Left cardiac atrium (tissue), 4 donors: Measurements from ENCODE around the gene NDFIP2. TPM values are rescaled to one million over a fixed set of nuclear protein-coding genes. Genes with fewer than 3 reads are reported as not detected.

Experiments used
- ATAC-seq, 2 donors: fragments of 200-7000 bp; cut with Tn5 transposase; one replicate each; pipeline ENCODE4 v1.9.1; 2020; ENCODE audit warnings: mild to moderate bottlenecking in 2 of 2, moderate library complexity in 2 of 2
- DNase-seq: peaks from one replicate; pipeline ENCODE4 v3.0.0-alpha.2; 2020
- intact Hi-C, 2 donors: fragments of 100-400 bp; cut with DNase I; formaldehyde crosslinking; loops; one replicate each; pipeline versions ENCODE4 v1.14.1 to v1.15.1; 2022 to 2023
- total RNA-seq, 2 donors: library from RNA; stranded (reverse); fragmentation: NEBNext Ultra II Directional; extraction: Animal tissue kit (Norgen Biotek cat#: 25700); gene quantifications; one replicate each; pipeline ENCODE4 v1.2.1, GENCODE V29; 2021
- donor health status: DM: no; HTN: yes; CAD: no.
- donor health status: DM: no; HTN: yes; CAD: no; lungs with severe emphysema.
- donor health status: DM: yes; HTN: yes; CAD: no.
- donor health status: Dilated cardiomyopathy.

The NDFIP2 gene
- total RNA-seq, 2 donors from 2014 or later: 30.9 to 39.0 TPM

GRCh38 chr13:79525064-79525857 is 44.3 kb downstream of the NDFIP2 start:
- peak in 1 of 2 donors; percentile 69 for ATAC-seq
- DNase-seq: no peak
- intact Hi-C loops: no loop called here

DNA sequence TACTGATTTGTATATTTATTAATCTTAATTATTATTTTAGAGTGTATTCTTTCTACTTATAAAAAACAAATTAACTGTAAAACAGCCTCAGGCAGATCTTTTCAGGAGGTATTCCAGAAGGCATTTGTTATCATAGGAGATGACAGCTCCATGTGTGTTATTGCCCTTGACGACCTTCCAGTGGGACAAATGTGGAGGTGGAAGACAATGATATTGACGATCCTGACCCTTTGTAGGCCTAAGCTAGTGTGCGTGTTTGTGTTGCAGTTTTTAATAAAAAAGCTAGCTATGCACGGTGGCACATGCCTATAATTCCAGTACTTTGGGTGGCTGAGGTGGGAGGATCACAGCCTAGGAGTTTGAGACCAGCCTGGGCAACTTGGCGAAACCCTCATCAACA is 46.7 kb downstream of the NDFIP2 start:
- no peak for DNase-seq
- intact Hi-C loops: no loop called here
- ATAC-seq: peak in 1 of 2 donors; percentile 30

GRCh38 chr13:79528356-79528755 is 47.4 kb downstream of the NDFIP2 start:
- intact Hi-C loops: no loop called here
- peak in 1 of 2 donors; percentile 65 for ATAC-seq
- DNase-seq: no peak

DNA sequence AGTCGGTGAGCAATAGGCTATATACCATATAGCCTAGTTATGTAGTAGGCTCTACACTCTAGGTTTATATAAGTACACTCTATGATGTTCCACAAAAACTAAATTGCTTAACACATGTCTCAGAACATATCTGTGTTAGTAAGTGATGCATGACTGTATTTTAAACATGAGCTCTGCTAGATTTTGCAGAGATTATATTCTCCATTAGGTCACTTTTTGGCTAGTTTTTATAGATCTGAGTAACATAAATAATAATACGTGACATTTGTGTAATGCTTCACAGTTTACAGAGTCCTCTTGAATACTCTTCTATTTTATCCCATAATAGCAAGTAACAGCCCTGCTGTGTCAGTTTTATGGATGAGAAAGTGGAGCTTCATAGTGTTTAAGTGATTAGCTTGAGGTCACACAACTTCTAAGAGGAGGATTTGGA is 47.8 kb downstream of the NDFIP2 start:
- DNase-seq: no peak
- ATAC-seq: no peak
- intact Hi-C loops: no loop called here

GRCh38 chr13:79529817-79530216 is 48.9 kb downstream of the NDFIP2 start:
- ATAC-seq (no peak), DNase-seq (no peak)
- intact Hi-C loops: loop anchor here in 1 of 2 donors (5.0 kb wide), 2 partner anchors 48 to 213 kb away; partner anchors contain the start of gene NDFIP2

GRCh38 chr13:79530270-79530669 is 49.3 kb downstream of the NDFIP2 start:
- intact Hi-C loops: loop anchor here in 1 of 2 donors (5.0 kb wide), 2 partner anchors 48 to 213 kb away; partner anchors contain the start of gene NDFIP2
- no peak for ATAC-seq
- DNase-seq: no peak

- intact Hi-C loops: loop anchor here in 1 of 2 donors (5.0 kb wide), 2 partner anchors 49 to 214 kb away; partner anchors contain the start of gene NDFIP2
- DNase-seq: no peak
- ATAC-seq: no peak
These were observed 50.7 kb downstream of the NDFIP2 start for GRCh38 chr13:79531542-79532254.

- ATAC-seq: no peak
- DNase-seq: no peak
- intact Hi-C loops: loop anchor here in 1 of 2 donors (5.0 kb wide), 2 partner anchors 50 to 215 kb away; partner anchors contain the start of gene NDFIP2
These were observed 51.6 kb downstream of the NDFIP2 start for GRCh38 chr13:79532576-79532975.

- ATAC-seq (peak in 1 of 2 donors; percentile 22), DNase-seq (no peak)
- intact Hi-C loops: loop anchor here in 1 of 2 donors (5.0 kb wide), 2 partner anchors 52 to 217 kb away; partner anchors contain the start of gene NDFIP2
These were observed 52.9 kb downstream of the NDFIP2 start for GRCh38 chr13:79533781-79534400.

DNA sequence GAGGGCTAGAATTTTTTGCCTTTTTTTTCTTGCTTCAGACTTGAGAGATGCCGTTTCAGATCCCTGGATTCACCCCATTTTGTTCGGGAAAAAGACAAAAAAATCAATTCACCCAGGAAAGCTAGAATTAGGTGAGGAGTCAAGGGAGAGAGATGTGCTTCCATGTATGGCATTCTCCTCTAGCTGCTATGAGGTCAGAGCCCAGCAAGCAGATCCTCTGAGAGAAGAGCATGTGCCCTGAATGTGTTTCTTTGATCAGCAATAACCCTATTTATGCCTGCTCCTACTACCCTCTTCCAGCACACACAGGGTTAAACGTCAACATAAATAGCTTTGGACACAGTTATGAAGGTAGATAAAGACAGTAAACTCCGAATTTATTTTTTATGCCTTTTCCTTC is 53.6 kb downstream of the NDFIP2 start:
- DNase-seq: no peak
- ATAC-seq: peak; percentile 50 to 64
- intact Hi-C loops: loop anchor here in 1 of 2 donors (5.0 kb wide), 2 partner anchors 52 to 217 kb away; partner anchors contain the start of gene NDFIP2

DNA sequence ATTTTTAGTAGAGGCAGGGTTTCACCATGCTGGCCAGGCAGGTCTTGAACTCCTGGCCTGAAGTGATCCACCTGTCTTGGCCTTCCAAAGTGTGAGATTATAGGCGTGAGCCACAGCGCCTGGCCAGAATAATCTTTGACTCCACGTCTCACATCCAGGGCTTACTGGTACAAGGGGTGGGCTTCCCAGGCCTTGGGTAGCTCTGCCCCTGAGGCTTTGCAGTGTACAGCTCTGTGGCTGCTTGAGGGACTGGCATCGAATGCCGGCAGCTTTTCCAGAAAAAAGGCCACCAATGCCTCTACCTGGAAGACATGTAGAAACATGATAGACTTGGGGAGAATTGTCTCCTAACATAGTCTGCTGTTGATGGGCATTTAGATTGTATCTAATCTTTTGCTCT is 57.8 kb downstream of the NDFIP2 start:
- ATAC-seq (no peak), DNase-seq (no peak)
- intact Hi-C loops: no loop called here

- ATAC-seq (no peak), DNase-seq (no peak)
- intact Hi-C loops: loop anchor here (2.0 to 5.0 kb wide), 2 partner anchors 113 to 116 kb away; no protein-coding TSS in a partner anchor
These were observed 59.5 kb downstream of the NDFIP2 start for GRCh38 chr13:79540504-79540903.

DNA sequence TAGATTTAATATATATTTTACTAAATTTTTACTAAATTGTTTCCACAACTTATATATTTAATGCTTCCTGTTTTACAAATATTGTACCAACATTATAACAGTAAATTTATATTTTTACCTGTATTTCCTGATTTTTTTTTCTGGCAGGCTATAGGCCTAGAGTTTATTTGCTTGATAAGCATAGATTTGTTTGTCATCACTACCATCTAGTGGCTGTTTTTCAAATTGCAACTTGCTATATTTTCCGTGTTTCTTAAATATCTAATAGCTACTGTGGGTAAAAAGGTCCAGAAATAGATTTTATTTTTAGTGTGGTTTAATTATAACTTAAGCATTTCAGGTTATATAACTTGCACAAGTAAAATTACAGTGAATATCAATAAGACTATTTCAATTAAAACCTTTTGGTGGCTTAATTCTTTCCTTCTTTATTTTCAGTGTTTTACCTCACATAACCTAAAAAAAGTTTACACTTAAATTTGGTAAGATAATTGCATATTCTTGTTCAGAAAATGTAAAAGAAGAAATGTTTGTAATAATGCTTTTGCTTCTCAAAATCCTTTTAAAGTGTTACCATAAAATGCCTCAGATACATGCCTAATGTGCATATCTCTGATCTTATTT is 60.6 kb downstream of the NDFIP2 start:
- intact Hi-C loops: loop anchor here (2.0 to 5.0 kb wide), 2 partner anchors 114 to 117 kb away; no protein-coding TSS in a partner anchor
- no peak for ATAC-seq
- DNase-seq: no peak

DNA sequence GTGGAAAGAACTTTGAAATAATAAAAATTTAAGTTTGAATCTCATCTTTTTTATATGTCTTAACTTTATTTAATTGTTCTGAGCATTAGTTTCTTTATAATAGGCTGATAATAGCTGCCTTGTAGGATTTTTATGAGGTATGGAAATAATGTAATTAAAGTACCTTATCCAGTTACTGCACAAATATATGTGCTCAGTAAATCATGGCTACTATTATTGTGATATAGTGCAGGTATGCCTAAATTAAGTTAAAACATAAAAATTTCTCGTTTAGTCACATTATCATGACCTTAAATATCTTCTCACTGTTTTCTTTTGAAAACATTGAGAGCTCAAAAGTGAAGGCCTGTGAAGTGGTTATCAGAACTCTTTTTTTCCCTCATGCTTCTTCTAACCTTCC is 62.9 kb downstream of the NDFIP2 start:
- no peak for ATAC-seq
- no peak for DNase-seq
- intact Hi-C loops: loop anchor here in 1 of 2 donors (5.0 kb wide), 1 partner anchor 117 kb away; no protein-coding TSS in a partner anchor

- ATAC-seq: no peak
- DNase-seq: no peak
- intact Hi-C loops: no loop called here
These were observed 66.5 kb downstream of the NDFIP2 start for GRCh38 chr13:79547211-79548195.

GRCh38 chr13:79548902-79549301 is 67.9 kb downstream of the NDFIP2 start:
- intact Hi-C loops: no loop called here
- DNase-seq: no peak
- ATAC-seq: no peak

DNA sequence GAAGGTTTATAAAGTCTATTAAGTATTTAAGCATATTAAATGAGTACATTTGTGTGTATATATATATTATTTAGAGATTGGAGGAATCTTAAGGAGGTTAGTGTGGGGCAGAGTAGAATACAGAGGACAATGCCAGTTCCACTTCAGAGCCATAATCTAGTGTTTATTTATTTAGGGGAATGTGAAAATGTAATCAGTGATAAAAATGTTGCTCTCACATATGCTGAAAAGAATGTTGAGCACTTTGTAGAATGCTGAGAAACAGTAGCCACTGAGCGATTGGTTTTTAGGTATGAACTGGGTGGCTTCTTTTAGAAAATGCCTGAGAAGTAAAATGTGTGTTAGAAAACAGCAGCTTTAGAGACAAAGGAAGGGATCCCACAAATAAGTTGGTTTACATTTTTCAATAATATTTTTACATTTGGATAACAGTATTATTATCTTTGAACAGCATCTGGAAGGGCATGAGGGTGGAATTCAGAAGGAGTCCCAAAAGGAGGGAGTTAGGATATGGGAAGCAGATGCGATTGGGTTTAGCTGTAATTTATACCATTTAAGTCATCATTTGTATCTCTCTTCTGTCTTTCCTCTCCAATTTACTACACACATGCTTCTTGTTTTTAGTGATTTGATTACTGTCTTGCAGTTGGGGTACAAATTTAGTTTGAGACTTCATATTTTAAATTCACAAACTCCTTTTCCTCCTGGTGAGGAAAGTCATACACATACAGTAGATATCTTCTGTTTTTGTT is 68.6 kb downstream of the NDFIP2 start:
- intact Hi-C loops: no loop called here

More for the DNA sequence above, 68.6 kb downstream of the NDFIP2 start:
- DNase-seq: no peak
- ATAC-seq: no peak
